ENCODE results near the gene GALNT9. TPM values are rescaled to one million over a fixed set of nuclear protein-coding genes. Genes with fewer than 3 reads are reported as not detected.

The GALNT9 gene
- total RNA-seq, 6 donors from 2014 or later: 0.26 TPM; not detected in 5

GRCh38 chr12:132205271-132206045, 123.9 kb downstream of the GALNT9 start:
- Histone ChIP-seq H3K4me3 (peak overlapping the region in 2 of 4 donors; percentile 14 to 16), H3K9me3 (peaks cover 0 to 3% (median 0%) of the 10 kb centered on the region in 4 donors), H3K27ac (no peak overlapping the region), H3K4me1 (peaks cover 4 to 12% (median 5%) of the 10 kb centered on the region in 4 donors), H3K27me3 (peaks cover 0 to 22% (median 7%) of the 10 kb centered on the region in 4 donors), H3K36me3 (no peaks in the 10 kb centered on the region)
- ATAC-seq (ENCODE audit: low FRiP score in 2 of 2): peak in 1 of 2 donors; percentile 16
- TF ChIP-seq EP300 (IDR thresholded peaks at IDR 0.05) (no peak), POLR2A (IDR thresholded peaks at IDR 0.05) (no peak), CTCF (IDR thresholded peaks at IDR 0.05) (no peak), POLR2AphosphoS5 (IDR thresholded peaks at IDR 0.05) (no peak)
- 3 to 5% methylated on average over 8 to 49 of the region's 53 CpGs for WGBS, 2 donors
- DNase-seq: peak in 1 of 2 donors; percentile 79

- TF ChIP-seq POLR2AphosphoS5 (IDR thresholded peaks at IDR 0.05) (no peak), POLR2A (IDR thresholded peaks at IDR 0.05) (no peak), EP300 (IDR thresholded peaks at IDR 0.05) (no peak), CTCF (IDR thresholded peaks at IDR 0.05) (no peak)
- H3K27ac ChIP-seq: no peak overlapping the region
- ATAC-seq (ENCODE audit: low FRiP score in 2 of 2) (no peak), DNase-seq (peak in 1 of 2 donors; percentile 51)
- H3K4me1 ChIP-seq: peaks cover 4 to 12% (median 5%) of the 10 kb centered on the region in 4 donors
- no peaks in the 10 kb centered on the region for H3K36me3 ChIP-seq
- WGBS, 2 donors: 45 to 56% methylated on average over 10 to 12 of the region's 20 CpGs
- H3K9me3 ChIP-seq: peaks cover 0 to 3% (median 0%) of the 10 kb centered on the region in 4 donors
- peak overlapping the region in 1 of 4 donors; percentile 14 for H3K4me3 ChIP-seq
- peaks cover 0 to 22% (median 7%) of the 10 kb centered on the region in 4 donors for H3K27me3 ChIP-seq
Observed at GRCh38 chr12:132204793-132205270, 124.6 kb downstream of the GALNT9 start.

GRCh38 chr12:132204063-132204792, 125.2 kb downstream of the GALNT9 start:
- H3K9me3 ChIP-seq: peaks cover 0 to 3% (median 0%) of the 10 kb centered on the region in 4 donors
- H3K36me3 ChIP-seq: no peaks in the 10 kb centered on the region
- ATAC-seq (ENCODE audit: low FRiP score in 2 of 2): no peak
- WGBS, 2 donors: 43 to 61% methylated on average over 30 to 33 of the region's 33 CpGs
- TF ChIP-seq CTCF (IDR thresholded peaks at IDR 0.05) (no peak), POLR2AphosphoS5 (IDR thresholded peaks at IDR 0.05) (no peak), POLR2A (IDR thresholded peaks at IDR 0.05) (no peak), EP300 (IDR thresholded peaks at IDR 0.05) (no peak)
- no peak overlapping the region for H3K4me3 ChIP-seq
- peaks cover 4 to 12% (median 5%) of the 10 kb centered on the region in 4 donors for H3K4me1 ChIP-seq
- DNase-seq: peak in 1 of 2 donors; percentile 78
- H3K27ac ChIP-seq: no peak overlapping the region
- peaks cover 0 to 22% (median 7%) of the 10 kb centered on the region in 4 donors for H3K27me3 ChIP-seq

GRCh38 chr12:132202929-132203721, 126.3 kb downstream of the GALNT9 start:
- WGBS, 2 donors: 73 to 86% methylated on average over 23 to 26 of the region's 42 CpGs
- ATAC-seq (ENCODE audit: low FRiP score in 2 of 2): no peak
- H3K4me1 ChIP-seq: peaks cover 4 to 12% (median 5%) of the 10 kb centered on the region in 4 donors
- H3K9me3 ChIP-seq: no peaks in the 10 kb centered on the region
- H3K27ac ChIP-seq: no peak overlapping the region
- peaks cover 0 to 22% (median 7%) of the 10 kb centered on the region in 4 donors for H3K27me3 ChIP-seq
- no peak for TF ChIP-seq EP300 (IDR thresholded peaks at IDR 0.05)
- no peak for TF ChIP-seq POLR2A (IDR thresholded peaks at IDR 0.05)
- no peak for TF ChIP-seq POLR2AphosphoS5 (IDR thresholded peaks at IDR 0.05)
- no peak for TF ChIP-seq CTCF (IDR thresholded peaks at IDR 0.05)
- H3K36me3 ChIP-seq: no peaks in the 10 kb centered on the region
- DNase-seq: peak in 1 of 2 donors; percentile 83
- H3K4me3 ChIP-seq: no peak overlapping the region
